Measurements from ENCODE around the gene SLC16A14. TPM values are rescaled to one million over a fixed set of nuclear protein-coding genes. Genes with fewer than 3 reads are reported as not detected.
"Not testable (repeated sequence)": the region's sequence is repeated elsewhere in the genome, so short reads cannot be mapped to it uniquely, and the experiment has no call there.

SLC16A14 gene
- 1 to 10 TPM; 4.9 to 9.4 (median 7.1) TPM for polyA plus RNA-seq (ENCODE audit: insufficient read length in 4 of 4)

GRCh38 chr2:230068651-230069055 lies at the start of gene SLC16A14:
SLC16A14 (minus strand) TSS chr2:230068924; CDS start chr2:230059352, 9,572 bp downstream.
- peak; percentile 53 to 83 (median 70) for DNase-seq (ENCODE audit: low read depth in 4 of 4, low spot score in 2 of 4)

GRCh38 chr2:230106771-230107170 lies 38.0 kb upstream of the SLC16A14 start:
- DNase-seq (ENCODE audit: low read depth in 4 of 4, low spot score in 2 of 4): no peak

- DNase-seq (ENCODE audit: low read depth in 4 of 4, low spot score in 2 of 4): not testable (repeated sequence)
These were observed 33.2 kb upstream of the SLC16A14 start for GRCh38 chr2:230101967-230102366.

- no peak for DNase-seq (ENCODE audit: low read depth in 4 of 4, low spot score in 2 of 4)
These were observed 29.1 kb upstream of the SLC16A14 start for GRCh38 chr2:230097841-230098240.

GRCh38 chr2:230097424-230097823 lies 28.7 kb upstream of the SLC16A14 start:
- no peak for DNase-seq (ENCODE audit: low read depth in 4 of 4, low spot score in 2 of 4)

GRCh38 chr2:230090967-230091366 lies 22.2 kb upstream of the SLC16A14 start:
- no peak for DNase-seq (ENCODE audit: low read depth in 4 of 4, low spot score in 2 of 4)

- DNase-seq (ENCODE audit: low read depth in 4 of 4, low spot score in 2 of 4): no peak
These were observed 16.5 kb upstream of the SLC16A14 start for GRCh38 chr2:230085201-230085600.

- DNase-seq (ENCODE audit: low read depth in 4 of 4, low spot score in 2 of 4): no peak
These were observed 9.3 kb upstream of the SLC16A14 start for GRCh38 chr2:230077851-230078547.

- DNase-seq (ENCODE audit: low read depth in 4 of 4, low spot score in 2 of 4): no peak
These were observed 8.1 kb upstream of the SLC16A14 start for GRCh38 chr2:230076819-230077218.

- DNase-seq (ENCODE audit: low read depth in 4 of 4, low spot score in 2 of 4): no peak
These were observed 7.4 kb upstream of the SLC16A14 start for GRCh38 chr2:230075988-230076631.

GRCh38 chr2:230071421-230071820 lies 2.7 kb upstream of the SLC16A14 start:
- no peak for DNase-seq (ENCODE audit: low read depth in 4 of 4, low spot score in 2 of 4)

GRCh38 chr2:230069402-230069801 lies 678 bp upstream of the SLC16A14 start:
- DNase-seq (ENCODE audit: low read depth in 4 of 4, low spot score in 2 of 4): no peak

- peak; percentile 33 to 59 (median 48) for DNase-seq (ENCODE audit: low read depth in 4 of 4, low spot score in 2 of 4)
These were observed 591 bp downstream of the SLC16A14 start for GRCh38 chr2:230068016-230068650.

GRCh38 chr2:230060672-230061293 lies 7.9 kb downstream of the SLC16A14 start:
- DNase-seq (ENCODE audit: low read depth in 4 of 4, low spot score in 2 of 4): no peak

GRCh38 chr2:230053753-230054478 lies 14.8 kb downstream of the SLC16A14 start:
- DNase-seq (ENCODE audit: low read depth in 4 of 4, low spot score in 2 of 4): no peak

- DNase-seq (ENCODE audit: low read depth in 4 of 4, low spot score in 2 of 4): no peak
These were observed 16.4 kb downstream of the SLC16A14 start for GRCh38 chr2:230052299-230052698.

GRCh38 chr2:230050136-230050535 lies 18.6 kb downstream of the SLC16A14 start:
- no peak for DNase-seq (ENCODE audit: low read depth in 4 of 4, low spot score in 2 of 4)

GRCh38 chr2:230048010-230048671 lies 20.6 kb downstream of the SLC16A14 start:
- no peak for DNase-seq (ENCODE audit: low read depth in 4 of 4, low spot score in 2 of 4)

- no peak for DNase-seq (ENCODE audit: low read depth in 4 of 4, low spot score in 2 of 4)
These were observed 22.2 kb downstream of the SLC16A14 start for GRCh38 chr2:230046491-230046890.

GRCh38 chr2:230043461-230043860 lies 25.3 kb downstream of the SLC16A14 start:
- DNase-seq (ENCODE audit: low read depth in 4 of 4, low spot score in 2 of 4): no peak
